ENCODE results near the gene C10orf71.

C10orf71 gene

GRCh38 chr10:49298671-49298982, 343 bp upstream of the C10orf71 start:
- H3K4ac ChIP-seq (ENCODE audit: low read depth, low read length), result no peak overlapping the region
- no peak overlapping the region for H3K23ac ChIP-seq (ENCODE audit: low read length)
- no CpG with 5 or more reads among the region's 11 CpGs for WGBS (ENCODE audit: extremely low coverage, insufficient coverage, low lambda C conversion rate)
- no peak overlapping the region for H2BK15ac ChIP-seq (replicated peaks; ENCODE audit: low read depth)
- no peak overlapping the region for H3K9ac ChIP-seq (ENCODE audit: low read length)
- H2BK5ac ChIP-seq (ENCODE audit: low read length), result no peak overlapping the region
- H3K27me3 ChIP-seq (ENCODE audit: insufficient read depth, low read length, poor library complexity), result no peaks in the 10 kb centered on the region
- no peak overlapping the region for H2AK5ac ChIP-seq (ENCODE audit: low read length)
- no peak overlapping the region for H4K5ac ChIP-seq (ENCODE audit: low read length)
- H3K79me1 ChIP-seq (ENCODE audit: low read length), result no peaks in the 10 kb centered on the region
- no peaks in the 10 kb centered on the region for H3K79me2 ChIP-seq (ENCODE audit: control insufficient read depth, insufficient read depth, low read length)
- peaks cover 8% of the 10 kb centered on the region for H3K4me1 ChIP-seq (ENCODE audit: control insufficient read depth, low read depth, low read length)
- no peak overlapping the region for H3K18ac ChIP-seq (ENCODE audit: low read length)
- DNase-seq, result peak; percentile 64
- H3K27ac ChIP-seq (ENCODE audit: low read depth, low read length), result no peak overlapping the region
- no peak overlapping the region for H4K8ac ChIP-seq (ENCODE audit: low read depth, low read length)
- H3K36me3 ChIP-seq (ENCODE audit: control insufficient read depth, insufficient read depth, low read length), result no peaks in the 10 kb centered on the region
- peak overlapping the region; percentile 54 for H3K56ac ChIP-seq (ENCODE audit: low read length)
- H2BK120ac ChIP-seq (ENCODE audit: low read depth, low read length), result no peak overlapping the region
- H3K4me3 ChIP-seq (ENCODE audit: low read length), result no peak overlapping the region
- no peak overlapping the region for H3K4me2 ChIP-seq (ENCODE audit: low read length)

GRCh38 chr10:49299816-49300139, 808 bp downstream of the C10orf71 start:
- H2AK5ac ChIP-seq (ENCODE audit: low read length), result no peak overlapping the region
- no peak for DNase-seq
- H2BK15ac ChIP-seq (replicated peaks; ENCODE audit: low read depth), result no peak overlapping the region
- H3K36me3 ChIP-seq (ENCODE audit: control insufficient read depth, insufficient read depth, low read length), result no peaks in the 10 kb centered on the region
- no peak overlapping the region for H3K9ac ChIP-seq (ENCODE audit: low read length)
- no peak overlapping the region for H3K23ac ChIP-seq (ENCODE audit: low read length)
- no peak overlapping the region for H2BK120ac ChIP-seq (ENCODE audit: low read depth, low read length)
- no peaks in the 10 kb centered on the region for H3K27me3 ChIP-seq (ENCODE audit: insufficient read depth, low read length, poor library complexity)
- H3K27ac ChIP-seq (ENCODE audit: low read depth, low read length), result no peak overlapping the region
- no peaks in the 10 kb centered on the region for H3K79me2 ChIP-seq (ENCODE audit: control insufficient read depth, insufficient read depth, low read length)
- no peak overlapping the region for H4K8ac ChIP-seq (ENCODE audit: low read depth, low read length)
- H3K4me2 ChIP-seq (ENCODE audit: low read length), result no peak overlapping the region
- no peak overlapping the region for H2BK5ac ChIP-seq (ENCODE audit: low read length)
- H3K56ac ChIP-seq (ENCODE audit: low read length), result no peak overlapping the region
- no peak overlapping the region for H3K18ac ChIP-seq (ENCODE audit: low read length)
- H4K5ac ChIP-seq (ENCODE audit: low read length), result no peak overlapping the region
- no peak overlapping the region for H3K4me3 ChIP-seq (ENCODE audit: low read length)
- no CpG with 5 or more reads among the region's 5 CpGs for WGBS (ENCODE audit: extremely low coverage, insufficient coverage, low lambda C conversion rate)
- H3K4ac ChIP-seq (ENCODE audit: low read depth, low read length), result no peak overlapping the region
- no peaks in the 10 kb centered on the region for H3K79me1 ChIP-seq (ENCODE audit: low read length)
- peaks cover 8% of the 10 kb centered on the region for H3K4me1 ChIP-seq (ENCODE audit: control insufficient read depth, low read depth, low read length)

GRCh38 chr10:49300140-49300974, 1.4 kb downstream of the C10orf71 start:
- Histone ChIP-seq H2BK15ac (replicated peaks; ENCODE audit: low read depth) (no peak overlapping the region), H3K79me2 (ENCODE audit: control insufficient read depth, insufficient read depth, low read length) (no peaks in the 10 kb centered on the region), H3K4ac (ENCODE audit: low read depth, low read length) (no peak overlapping the region), H3K4me2 (ENCODE audit: low read length) (no peak overlapping the region), H2BK5ac (ENCODE audit: low read length) (no peak overlapping the region), H3K4me3 (ENCODE audit: low read length) (no peak overlapping the region), H3K18ac (ENCODE audit: low read length) (no peak overlapping the region), H4K8ac (ENCODE audit: low read depth, low read length) (no peak overlapping the region), H3K56ac (ENCODE audit: low read length) (no peak overlapping the region), H3K79me1 (ENCODE audit: low read length) (no peaks in the 10 kb centered on the region), H4K5ac (ENCODE audit: low read length) (no peak overlapping the region), H3K36me3 (ENCODE audit: control insufficient read depth, insufficient read depth, low read length) (no peaks in the 10 kb centered on the region), H3K27me3 (ENCODE audit: insufficient read depth, low read length, poor library complexity) (no peaks in the 10 kb centered on the region), H3K27ac (ENCODE audit: low read depth, low read length) (no peak overlapping the region), H3K23ac (ENCODE audit: low read length) (no peak overlapping the region), H3K9ac (ENCODE audit: low read length) (no peak overlapping the region), H3K4me1 (ENCODE audit: control insufficient read depth, low read depth, low read length) (peaks cover 8% of the 10 kb centered on the region), H2BK120ac (ENCODE audit: low read depth, low read length) (no peak overlapping the region), H2AK5ac (ENCODE audit: low read length) (no peak overlapping the region)
- DNase-seq, result no peak
- no CpG with 5 or more reads among the region's 6 CpGs for WGBS (ENCODE audit: extremely low coverage, insufficient coverage, low lambda C conversion rate)

- H4K5ac ChIP-seq (ENCODE audit: low read length), result no peak overlapping the region
- H2BK120ac ChIP-seq (ENCODE audit: low read depth, low read length), result no peak overlapping the region
- no peak for DNase-seq
- H3K27me3 ChIP-seq (ENCODE audit: insufficient read depth, low read length, poor library complexity), result no peaks in the 10 kb centered on the region
- no peaks in the 10 kb centered on the region for H3K79me2 ChIP-seq (ENCODE audit: control insufficient read depth, insufficient read depth, low read length)
- no peak overlapping the region for H3K18ac ChIP-seq (ENCODE audit: low read length)
- H3K4me1 ChIP-seq (ENCODE audit: control insufficient read depth, low read depth, low read length), result peaks cover 8% of the 10 kb centered on the region
- no peak overlapping the region for H3K27ac ChIP-seq (ENCODE audit: low read depth, low read length)
- no peak overlapping the region for H2AK5ac ChIP-seq (ENCODE audit: low read length)
- no peak overlapping the region for H3K4ac ChIP-seq (ENCODE audit: low read depth, low read length)
- H2BK5ac ChIP-seq (ENCODE audit: low read length), result no peak overlapping the region
- H3K36me3 ChIP-seq (ENCODE audit: control insufficient read depth, insufficient read depth, low read length), result no peaks in the 10 kb centered on the region
- H3K4me2 ChIP-seq (ENCODE audit: low read length), result no peak overlapping the region
- H3K79me1 ChIP-seq (ENCODE audit: low read length), result no peaks in the 10 kb centered on the region
- H3K56ac ChIP-seq (ENCODE audit: low read length), result no peak overlapping the region
- H3K23ac ChIP-seq (ENCODE audit: low read length), result no peak overlapping the region
- H4K8ac ChIP-seq (ENCODE audit: low read depth, low read length), result no peak overlapping the region
- H3K4me3 ChIP-seq (ENCODE audit: low read length), result no peak overlapping the region
- WGBS (ENCODE audit: extremely low coverage, insufficient coverage, low lambda C conversion rate), result no CpG with 5 or more reads among the region's 1 CpG
- H2BK15ac ChIP-seq (replicated peaks; ENCODE audit: low read depth), result no peak overlapping the region
- no peak overlapping the region for H3K9ac ChIP-seq (ENCODE audit: low read length)
Measured at GRCh38 chr10:49301302-49301701, 2.3 kb downstream of the C10orf71 start.

- H4K8ac ChIP-seq (ENCODE audit: low read depth, low read length), result no peak overlapping the region
- no peak for DNase-seq
- H3K27ac ChIP-seq (ENCODE audit: low read depth, low read length), result no peak overlapping the region
- no peak overlapping the region for H3K4ac ChIP-seq (ENCODE audit: low read depth, low read length)
- no peak overlapping the region for H3K9ac ChIP-seq (ENCODE audit: low read length)
- no peaks in the 10 kb centered on the region for H3K79me1 ChIP-seq (ENCODE audit: low read length)
- no peak overlapping the region for H3K56ac ChIP-seq (ENCODE audit: low read length)
- no peak overlapping the region for H3K4me2 ChIP-seq (ENCODE audit: low read length)
- no peak overlapping the region for H4K5ac ChIP-seq (ENCODE audit: low read length)
- H3K23ac ChIP-seq (ENCODE audit: low read length), result no peak overlapping the region
- no peaks in the 10 kb centered on the region for H3K79me2 ChIP-seq (ENCODE audit: control insufficient read depth, insufficient read depth, low read length)
- WGBS (ENCODE audit: extremely low coverage, insufficient coverage, low lambda C conversion rate), result no CpG with 5 or more reads among the region's 2 CpGs
- no peak overlapping the region for H2BK15ac ChIP-seq (replicated peaks; ENCODE audit: low read depth)
- H2AK5ac ChIP-seq (ENCODE audit: low read length), result no peak overlapping the region
- no peak overlapping the region for H2BK5ac ChIP-seq (ENCODE audit: low read length)
- no peak overlapping the region for H3K18ac ChIP-seq (ENCODE audit: low read length)
- H3K36me3 ChIP-seq (ENCODE audit: control insufficient read depth, insufficient read depth, low read length), result no peaks in the 10 kb centered on the region
- no peak overlapping the region for H2BK120ac ChIP-seq (ENCODE audit: low read depth, low read length)
- no peak overlapping the region for H3K4me3 ChIP-seq (ENCODE audit: low read length)
- peaks cover 8% of the 10 kb centered on the region for H3K4me1 ChIP-seq (ENCODE audit: control insufficient read depth, low read depth, low read length)
- H3K27me3 ChIP-seq (ENCODE audit: insufficient read depth, low read length, poor library complexity), result no peaks in the 10 kb centered on the region
Measured at GRCh38 chr10:49302088-49302487, 3.1 kb downstream of the C10orf71 start.

GRCh38 chr10:49303711-49304110, 4.7 kb downstream of the C10orf71 start:
- no peak overlapping the region for H3K9ac ChIP-seq (ENCODE audit: low read length)
- H4K8ac ChIP-seq (ENCODE audit: low read depth, low read length), result no peak overlapping the region
- no peak overlapping the region for H2AK5ac ChIP-seq (ENCODE audit: low read length)
- H3K18ac ChIP-seq (ENCODE audit: low read length), result no peak overlapping the region
- no peaks in the 10 kb centered on the region for H3K36me3 ChIP-seq (ENCODE audit: control insufficient read depth, insufficient read depth, low read length)
- H3K4me2 ChIP-seq (ENCODE audit: low read length), result no peak overlapping the region
- H2BK15ac ChIP-seq (replicated peaks; ENCODE audit: low read depth), result no peak overlapping the region
- H2BK5ac ChIP-seq (ENCODE audit: low read length), result no peak overlapping the region
- no peak overlapping the region for H3K4me3 ChIP-seq (ENCODE audit: low read length)
- no peaks in the 10 kb centered on the region for H3K79me2 ChIP-seq (ENCODE audit: control insufficient read depth, insufficient read depth, low read length)
- DNase-seq, result no peak
- H3K23ac ChIP-seq (ENCODE audit: low read length), result no peak overlapping the region
- H2BK120ac ChIP-seq (ENCODE audit: low read depth, low read length), result no peak overlapping the region
- no peak overlapping the region for H3K27ac ChIP-seq (ENCODE audit: low read depth, low read length)
- no peaks in the 10 kb centered on the region for H3K4me1 ChIP-seq (ENCODE audit: control insufficient read depth, low read depth, low read length)
- WGBS (ENCODE audit: extremely low coverage, insufficient coverage, low lambda C conversion rate), result no CpG with 5 or more reads among the region's 1 CpG
- no peaks in the 10 kb centered on the region for H3K27me3 ChIP-seq (ENCODE audit: insufficient read depth, low read length, poor library complexity)
- H3K79me1 ChIP-seq (ENCODE audit: low read length), result no peaks in the 10 kb centered on the region
- no peak overlapping the region for H3K56ac ChIP-seq (ENCODE audit: low read length)
- no peak overlapping the region for H3K4ac ChIP-seq (ENCODE audit: low read depth, low read length)
- no peak overlapping the region for H4K5ac ChIP-seq (ENCODE audit: low read length)
